ENCODE data around the gene FNBP1.
"Not testable (repeated sequence)": the region's sequence is repeated elsewhere in the genome, so short reads cannot be mapped to it uniquely, and the experiment has no call there.

Gene FNBP1

DNA sequence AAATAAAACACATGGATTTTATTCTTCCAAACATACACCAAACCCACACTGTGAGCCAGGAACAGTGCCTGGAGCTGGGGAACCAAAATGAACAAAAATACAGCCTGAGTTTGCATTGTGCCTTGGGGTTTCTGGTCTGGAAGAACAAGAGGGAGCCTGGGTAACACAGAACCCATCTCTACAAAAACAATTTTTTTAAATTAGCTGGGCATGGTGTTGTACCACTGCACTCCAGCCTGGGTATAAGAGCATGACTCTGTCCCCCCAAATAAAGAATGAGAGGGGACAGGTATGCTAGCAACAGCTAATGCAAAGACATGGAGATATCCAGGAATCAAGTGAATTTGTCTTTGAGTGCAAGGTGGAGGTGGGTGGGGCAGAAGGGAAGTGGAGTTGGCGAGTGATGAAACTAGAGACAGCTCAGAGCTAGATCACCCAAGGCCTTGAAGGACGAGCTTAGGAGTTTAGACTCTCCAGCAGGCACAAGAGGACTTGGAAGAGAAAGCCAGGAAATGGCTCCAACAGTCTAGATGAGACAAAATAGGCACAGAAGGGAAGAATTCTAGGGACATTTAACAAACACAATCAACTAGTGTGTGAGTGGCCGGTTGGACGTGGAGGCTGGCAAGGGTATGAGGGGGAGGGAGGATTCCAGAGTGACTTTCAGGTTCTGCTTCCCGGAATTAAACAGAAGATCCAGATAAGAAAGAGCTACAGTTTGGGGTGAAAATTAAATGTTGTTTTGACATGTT lies 47.4 kb downstream of the FNBP1 start:
- peaks cover 22% of the 10 kb centered on the region for H3K36me3 Mint-ChIP-seq
- H3K27me3 Mint-ChIP-seq, result no peaks in the 10 kb centered on the region
- H3K4me3 Mint-ChIP-seq, result peak overlapping the region; percentile 89
- no peaks in the 10 kb centered on the region for H3K9me3 Mint-ChIP-seq
- H3K4me1 Mint-ChIP-seq, result peaks cover 79% of the 10 kb centered on the region
- peak overlapping the region; percentile 100 for H3K27ac Mint-ChIP-seq

DNA sequence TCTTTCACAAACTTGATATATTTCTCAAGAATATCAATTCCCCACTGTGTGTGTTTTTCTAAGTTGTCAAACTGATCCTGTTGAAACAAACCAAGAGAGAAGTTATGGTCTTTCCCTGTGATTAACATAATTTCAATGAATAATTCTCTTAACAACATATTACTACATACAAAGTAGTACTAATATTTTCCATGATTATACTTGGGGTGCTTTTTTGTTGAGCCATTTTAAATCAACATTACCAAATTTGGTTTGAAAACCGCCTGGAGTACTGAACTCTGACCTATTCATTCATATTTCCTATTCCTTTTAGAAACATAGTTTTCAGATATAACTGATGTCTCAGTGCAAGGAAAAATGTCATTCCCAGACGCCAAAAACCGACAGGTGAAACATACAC lies 48.1 kb downstream of the FNBP1 start:
- Mint-ChIP-seq H3K27ac (peak overlapping the region; percentile 100), H3K4me3 (peak overlapping the region; percentile 89), H3K36me3 (peaks cover 26% of the 10 kb centered on the region), H3K9me3 (no peaks in the 10 kb centered on the region), H3K27me3 (no peaks in the 10 kb centered on the region), H3K4me1 (peaks cover 77% of the 10 kb centered on the region)

- Mint-ChIP-seq H3K4me3 (peak overlapping the region; percentile 85), H3K27ac (peak overlapping the region; percentile 99), H3K36me3 (peaks cover 30% of the 10 kb centered on the region), H3K4me1 (peaks cover 75% of the 10 kb centered on the region)
- not testable (repeated sequence) for H3K27me3 Mint-ChIP-seq, H3K9me3 Mint-ChIP-seq
These were observed 51.9 kb downstream of the FNBP1 start for GRCh38 chr9:129991139-129991538.

DNA sequence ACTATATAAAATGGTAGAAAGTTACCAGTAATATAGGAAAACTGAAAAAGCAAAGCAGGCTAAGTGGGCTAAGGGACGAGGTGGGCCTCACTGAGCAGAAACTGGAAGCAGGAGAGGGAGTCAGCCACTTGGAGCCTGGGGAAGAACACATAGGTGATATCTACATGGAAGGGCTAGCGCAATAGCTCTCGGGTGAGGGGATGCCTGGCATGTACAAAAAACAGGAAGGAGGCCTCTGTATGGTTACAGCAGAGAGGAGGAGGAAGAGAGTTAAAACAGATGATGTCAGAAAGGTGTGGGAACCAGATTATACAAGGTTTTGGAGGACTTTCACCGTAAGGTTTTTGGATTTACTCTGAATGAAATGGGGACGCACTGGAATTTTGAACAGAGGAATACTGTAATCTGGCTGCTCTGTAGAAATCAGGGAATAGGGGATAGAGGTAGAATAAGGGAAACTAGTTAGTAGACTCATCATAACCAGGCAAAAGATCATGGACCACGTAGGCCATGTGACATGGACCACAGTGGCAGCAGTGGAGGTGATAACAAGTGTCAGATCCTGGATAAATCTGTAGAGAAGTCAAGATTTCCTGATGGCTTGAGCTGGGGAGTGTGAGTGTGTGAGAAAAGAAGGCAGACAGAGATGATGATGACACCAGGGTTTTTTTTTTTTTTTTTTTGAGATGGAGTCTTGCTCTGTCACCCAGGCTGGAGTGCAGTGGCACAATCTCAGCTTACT lies 52.5 kb downstream of the FNBP1 start:
- peaks cover 71% of the 10 kb centered on the region for H3K4me1 Mint-ChIP-seq
- peaks cover 27% of the 10 kb centered on the region for H3K36me3 Mint-ChIP-seq
- no peaks in the 10 kb centered on the region for H3K9me3 Mint-ChIP-seq
- peak overlapping the region; percentile 99 for H3K27ac Mint-ChIP-seq
- peak overlapping the region; percentile 85 for H3K4me3 Mint-ChIP-seq
- H3K27me3 Mint-ChIP-seq, result no peaks in the 10 kb centered on the region

- Mint-ChIP-seq H3K27ac (peak overlapping the region; percentile 96), H3K9me3 (no peaks in the 10 kb centered on the region), H3K36me3 (peaks cover 27% of the 10 kb centered on the region), H3K27me3 (no peaks in the 10 kb centered on the region), H3K4me1 (peaks cover 71% of the 10 kb centered on the region), H3K4me3 (peak overlapping the region; percentile 56)
These were observed 53.2 kb downstream of the FNBP1 start for GRCh38 chr9:129989740-129990139.

DNA sequence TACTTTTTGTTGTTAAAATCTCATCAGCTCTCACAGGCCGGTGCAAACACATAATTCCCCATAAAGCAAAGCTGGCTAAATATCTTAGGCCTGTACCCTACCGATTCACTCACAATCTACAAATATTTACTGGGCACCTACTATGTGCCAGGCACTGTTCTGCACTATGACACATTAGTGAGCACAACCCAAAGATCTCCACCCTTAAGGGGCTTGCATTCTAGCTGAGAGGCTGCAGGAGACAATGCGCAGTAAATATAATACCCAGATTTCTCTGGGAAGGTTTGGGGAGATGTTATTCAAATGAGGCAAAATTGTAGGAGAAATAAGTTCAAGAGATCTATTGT lies 53.7 kb downstream of the FNBP1 start:
- Mint-ChIP-seq H3K27me3 (no peaks in the 10 kb centered on the region), H3K27ac (peak overlapping the region; percentile 96), H3K36me3 (peaks cover 28% of the 10 kb centered on the region), H3K4me1 (peaks cover 71% of the 10 kb centered on the region), H3K9me3 (no peaks in the 10 kb centered on the region), H3K4me3 (peak overlapping the region; percentile 56)

DNA sequence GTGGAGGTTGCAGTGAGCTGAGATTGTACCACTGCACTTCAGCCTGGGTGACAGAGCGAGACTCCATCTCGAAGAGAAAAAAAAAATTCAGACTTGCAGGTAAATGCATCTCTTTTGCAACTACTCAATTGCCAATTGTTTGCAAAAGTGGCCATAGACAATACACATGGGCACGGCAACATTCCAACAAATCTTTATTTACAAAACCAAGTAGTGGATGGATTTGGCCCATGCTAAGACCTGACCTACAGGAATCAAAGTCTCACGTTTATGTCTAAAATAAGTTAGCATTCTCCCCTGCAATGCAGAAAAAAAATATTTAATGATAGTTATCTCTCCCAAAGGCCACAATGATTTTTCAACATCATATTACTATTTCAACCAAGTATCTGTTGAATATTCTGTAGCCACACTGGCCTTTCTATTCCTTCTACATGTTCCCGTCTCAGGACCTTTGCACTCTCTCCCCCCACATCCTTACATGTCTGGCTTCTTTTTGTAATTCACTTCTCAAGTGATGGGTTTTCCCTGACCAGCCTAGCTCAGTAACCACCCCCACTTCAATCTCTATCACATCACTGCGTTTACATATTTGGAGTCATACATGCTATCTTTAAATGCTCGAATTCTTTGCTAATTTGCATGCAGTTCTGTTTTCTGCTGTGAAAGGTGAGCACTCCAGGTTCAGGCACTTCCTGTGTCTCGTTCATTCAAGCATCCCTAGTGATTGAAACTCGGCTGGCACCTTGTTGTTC lies 54.2 kb downstream of the FNBP1 start:
- H3K9me3 Mint-ChIP-seq, result no peaks in the 10 kb centered on the region
- peaks cover 24% of the 10 kb centered on the region for H3K36me3 Mint-ChIP-seq
- H3K27ac Mint-ChIP-seq, result peak overlapping the region; percentile 96
- H3K4me3 Mint-ChIP-seq, result peak overlapping the region; percentile 56
- H3K27me3 Mint-ChIP-seq, result no peaks in the 10 kb centered on the region
- peaks cover 70% of the 10 kb centered on the region for H3K4me1 Mint-ChIP-seq

DNA sequence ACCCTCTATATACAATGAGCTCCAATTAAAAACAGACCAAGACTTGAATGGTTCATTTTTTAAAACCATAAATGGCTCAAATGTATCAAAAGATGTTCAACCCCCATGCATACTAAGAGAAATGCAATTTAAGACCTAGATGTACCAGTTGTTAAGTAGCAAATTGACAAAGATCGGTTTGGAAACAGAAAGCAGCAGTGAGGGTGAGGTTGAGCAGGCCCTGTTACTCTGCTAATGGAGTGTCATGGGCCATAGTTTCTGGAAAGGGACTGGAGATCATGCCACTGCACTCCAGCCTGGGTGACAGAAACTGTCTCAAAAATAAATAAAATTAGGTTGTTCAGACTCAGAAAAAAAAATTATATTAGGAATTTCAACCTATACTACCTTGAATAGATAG lies 55.0 kb downstream of the FNBP1 start:
- Mint-ChIP-seq H3K4me3 (peak overlapping the region; percentile 39), H3K27me3 (no peaks in the 10 kb centered on the region), H3K4me1 (peaks cover 75% of the 10 kb centered on the region), H3K36me3 (peaks cover 24% of the 10 kb centered on the region), H3K9me3 (no peaks in the 10 kb centered on the region), H3K27ac (peak overlapping the region; percentile 96)

DNA sequence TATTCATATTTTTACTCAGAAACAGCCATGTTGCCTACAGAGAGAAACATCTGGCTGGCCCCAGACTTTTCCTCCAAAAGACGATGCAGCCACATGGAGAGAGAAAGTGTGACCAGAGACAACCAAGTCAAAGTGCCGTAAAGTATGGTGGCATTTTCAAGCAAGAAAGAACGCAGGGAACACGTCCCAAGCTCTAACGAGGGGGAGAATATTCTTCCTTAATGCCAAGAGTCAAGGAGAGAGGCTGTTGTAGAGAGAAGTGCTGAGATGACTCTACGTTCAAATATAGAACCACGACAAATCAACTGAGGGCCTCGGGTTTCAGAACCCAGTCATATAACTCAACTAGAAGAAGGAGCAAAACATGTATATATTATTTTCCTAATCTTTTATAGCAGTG lies 55.9 kb downstream of the FNBP1 start:
- Mint-ChIP-seq H3K9me3 (no peaks in the 10 kb centered on the region), H3K4me1 (peaks cover 81% of the 10 kb centered on the region), H3K27ac (peak overlapping the region; percentile 95), H3K27me3 (no peaks in the 10 kb centered on the region), H3K4me3 (peak overlapping the region; percentile 46), H3K36me3 (peaks cover 24% of the 10 kb centered on the region)

DNA sequence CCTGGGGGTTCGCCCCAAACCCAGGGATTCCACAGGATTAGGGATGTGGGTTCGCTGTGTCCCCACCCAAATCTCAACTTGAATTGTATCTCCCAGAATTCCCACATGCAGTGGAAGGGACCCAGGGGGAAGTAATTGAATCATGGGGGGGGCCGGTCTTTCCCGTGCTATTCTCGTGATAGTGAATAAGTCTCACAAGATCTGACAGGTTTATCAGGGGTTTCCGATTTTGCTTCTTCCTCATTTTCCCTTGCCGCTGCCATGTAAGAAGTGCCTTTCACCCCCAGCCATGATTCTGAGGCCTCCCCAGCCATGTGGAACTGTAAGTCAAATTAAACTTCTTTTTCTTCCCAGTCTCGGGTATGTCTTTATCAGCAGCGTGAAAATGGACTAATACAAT lies 58.4 kb downstream of the FNBP1 start:
- Mint-ChIP-seq H3K36me3 (peaks cover 19% of the 10 kb centered on the region), H3K4me3 (peak overlapping the region; percentile 51), H3K4me1 (peaks cover 73% of the 10 kb centered on the region), H3K27ac (peak overlapping the region; percentile 92)
- H3K9me3 Mint-ChIP-seq, H3K27me3 Mint-ChIP-seq: not testable (repeated sequence)

GRCh38 chr9:129983891-129984290 lies 59.1 kb downstream of the FNBP1 start:
- no peaks in the 10 kb centered on the region for H3K9me3 Mint-ChIP-seq
- H3K4me1 Mint-ChIP-seq, result peaks cover 71% of the 10 kb centered on the region
- peak overlapping the region; percentile 86 for H3K27ac Mint-ChIP-seq
- peaks cover 21% of the 10 kb centered on the region for H3K36me3 Mint-ChIP-seq
- H3K27me3 Mint-ChIP-seq, result no peaks in the 10 kb centered on the region
- no peak overlapping the region for H3K4me3 Mint-ChIP-seq

DNA sequence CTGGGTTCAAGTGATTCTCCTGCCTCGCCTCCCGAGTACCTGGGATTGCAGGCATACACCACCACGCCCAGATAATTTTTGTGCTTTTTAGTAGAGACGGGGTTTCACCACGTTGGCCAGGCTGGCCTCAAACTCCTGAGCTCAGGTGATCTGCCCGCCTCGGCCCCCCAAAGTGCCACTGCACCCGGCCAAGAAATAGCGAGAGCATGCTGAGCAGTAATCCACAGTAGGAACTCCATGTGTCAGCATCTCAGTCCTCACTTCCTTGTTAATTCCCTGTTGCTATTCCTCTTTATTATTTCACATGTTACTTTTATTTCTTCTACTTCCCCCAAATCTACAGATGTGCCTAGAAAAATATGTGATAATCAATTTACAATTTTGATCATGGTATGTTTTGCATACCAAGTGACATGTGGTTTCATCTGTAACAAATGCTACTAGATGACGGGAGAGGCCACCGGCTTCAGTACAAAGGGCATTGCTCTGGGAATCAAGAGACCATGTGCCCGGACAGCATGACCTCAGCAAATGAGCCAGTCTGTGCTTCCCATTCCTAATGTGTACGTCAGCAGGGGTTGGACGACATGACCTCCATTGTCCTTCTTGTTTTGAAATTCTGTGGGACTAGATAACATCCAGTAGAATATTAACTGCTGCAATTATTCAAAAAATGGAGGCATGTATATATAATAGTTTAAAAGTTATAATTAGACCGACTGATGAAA lies 61.6 kb downstream of the FNBP1 start:
- Mint-ChIP-seq H3K4me1 (peaks cover 57% of the 10 kb centered on the region), H3K27me3 (no peaks in the 10 kb centered on the region), H3K9me3 (no peaks in the 10 kb centered on the region), H3K27ac (peak overlapping the region; percentile 73), H3K4me3 (no peak overlapping the region), H3K36me3 (peaks cover 27% of the 10 kb centered on the region)

DNA sequence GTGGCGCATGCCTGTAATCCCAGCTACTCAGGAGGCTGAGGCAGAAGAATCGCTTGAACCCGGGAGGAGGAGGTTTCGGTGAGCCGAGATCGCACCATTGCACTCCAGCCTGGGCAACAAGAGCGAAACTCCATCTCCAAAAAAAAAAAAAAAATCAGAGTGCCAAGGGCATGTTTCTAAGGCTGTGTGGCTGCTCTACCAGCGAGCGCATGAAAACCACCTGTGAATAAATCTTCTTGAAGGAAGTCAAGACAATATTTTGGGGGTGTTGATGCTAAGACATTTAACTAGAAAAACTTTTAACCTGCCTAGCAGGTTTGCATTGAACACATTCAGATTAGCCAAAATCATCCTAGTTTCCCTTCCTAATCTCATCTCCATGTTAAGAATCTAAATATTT lies 62.8 kb downstream of the FNBP1 start:
- Mint-ChIP-seq H3K36me3 (peaks cover 26% of the 10 kb centered on the region), H3K4me1 (peaks cover 50% of the 10 kb centered on the region), H3K27ac (peak overlapping the region; percentile 55)
- not testable (repeated sequence) for H3K4me3 Mint-ChIP-seq, H3K9me3 Mint-ChIP-seq, H3K27me3 Mint-ChIP-seq

DNA sequence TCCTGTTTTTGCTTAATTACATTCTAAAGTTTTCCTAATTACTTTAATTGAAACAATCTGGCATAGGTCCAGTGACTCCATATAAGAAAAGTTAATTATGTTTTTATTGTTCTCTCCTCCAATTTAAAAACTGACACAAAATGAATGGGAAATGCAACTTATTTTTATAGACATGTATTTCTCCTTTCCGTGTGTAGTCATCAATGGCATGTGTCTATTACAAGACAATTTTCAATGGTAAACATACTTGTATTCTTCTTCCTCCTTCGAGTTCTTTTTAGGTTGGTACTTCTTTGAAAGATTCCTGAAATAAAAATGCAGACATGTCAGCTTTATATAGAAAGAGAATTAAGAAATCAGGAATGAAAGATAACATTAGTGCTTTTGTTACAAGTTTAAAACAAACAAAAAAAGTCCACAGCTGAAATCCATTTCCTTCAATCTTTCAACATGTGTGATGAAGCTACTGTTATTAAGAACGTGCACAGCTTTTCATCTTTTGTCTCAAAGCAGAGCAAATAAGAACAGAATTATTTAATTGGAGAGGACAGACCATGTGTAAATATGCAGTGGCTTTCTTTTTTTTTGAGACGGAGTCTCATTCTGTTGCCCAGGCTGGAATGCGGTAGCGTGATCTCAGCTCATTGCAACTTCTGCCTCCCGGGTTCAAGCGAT lies 63.8 kb downstream of the FNBP1 start:
- Mint-ChIP-seq H3K27me3 (no peaks in the 10 kb centered on the region), H3K36me3 (peaks cover 20% of the 10 kb centered on the region), H3K27ac (peak overlapping the region; percentile 86), H3K4me1 (peaks cover 42% of the 10 kb centered on the region), H3K9me3 (no peaks in the 10 kb centered on the region), H3K4me3 (no peak overlapping the region)

DNA sequence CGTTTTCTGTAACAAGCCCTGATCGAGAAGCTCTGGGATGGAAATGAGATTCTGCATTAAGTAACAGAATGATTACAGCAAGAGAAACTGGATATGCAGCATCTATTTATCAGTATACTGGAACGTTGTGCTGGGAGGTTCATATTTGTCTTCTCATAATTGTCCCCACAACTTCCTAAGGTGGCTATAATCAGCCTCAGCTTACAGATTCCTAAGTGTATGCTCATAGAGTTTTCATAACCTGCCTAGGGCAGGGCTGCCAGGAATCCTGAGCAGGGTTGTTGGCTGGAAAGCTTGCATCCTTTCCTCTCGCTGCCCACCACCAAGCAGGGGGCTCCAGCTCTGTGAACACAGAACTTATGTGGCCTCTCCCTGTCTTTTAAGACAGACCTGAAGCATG lies 70.2 kb downstream of the FNBP1 start:
- Mint-ChIP-seq H3K27ac (peak overlapping the region; percentile 51), H3K27me3 (no peaks in the 10 kb centered on the region), H3K9me3 (no peaks in the 10 kb centered on the region), H3K36me3 (peaks cover 8% of the 10 kb centered on the region), H3K4me1 (peaks cover 21% of the 10 kb centered on the region), H3K4me3 (no peak overlapping the region)
